DOHH2 (cell line): ENCODE results near the gene B3GALNT2.
"Not testable (repeated sequence)": the region's sequence is repeated elsewhere in the genome, so short reads cannot be mapped to it uniquely, and the experiment has no call there.

Source experiments
- H3F3A ChIP-seq: fragments of 200-600 bp; sonication (generic), shearing (Covaris generic); 2 replicates; pipeline ENCODE4 v1.6.0; 2016; ENCODE audit warnings: antibody characterized with exemption, mild to moderate bottlenecking; ENCODE audit not compliant: control insufficient read depth, insufficient read depth
- H3K27ac ChIP-seq: fragments of 200-600 bp; sonication (generic); 2 replicates; pipeline ENCODE4 v1.5.1; 2014; ENCODE audit warnings: low read depth, mild to moderate bottlenecking, low read length, moderate library complexity
- H3K27me3 ChIP-seq: fragments of 200-600 bp; sonication (generic); 2 replicates; pipeline ENCODE4 v1.6.1; 2014; ENCODE audit warnings: mild to moderate bottlenecking, low read length, mixed read lengths; ENCODE audit not compliant: control insufficient read depth
- H3K36me3 ChIP-seq: fragments of 200-600 bp; sonication (generic); 2 replicates; pipeline ENCODE4 v1.6.1; 2014; ENCODE audit warnings: mild to moderate bottlenecking, low read length, moderate library complexity, mixed read lengths; ENCODE audit not compliant: control insufficient read depth
- H3K4me1 ChIP-seq: fragments of 200-600 bp; sonication (generic); 2 replicates; pipeline ENCODE4 v1.6.1; 2014; ENCODE audit warnings: mild to moderate bottlenecking, low read length, mixed read lengths; ENCODE audit not compliant: control insufficient read depth
- H3K4me2 ChIP-seq: fragments of 200-600 bp; sonication (generic); 2 replicates; pipeline ENCODE4 v1.6.0; 2014; ENCODE audit warnings: mild to moderate bottlenecking, low read length, moderate library complexity
- H3K4me3 ChIP-seq: fragments of 200-600 bp; sonication (generic); 2 replicates; pipeline ENCODE4 v1.5.1; 2014; ENCODE audit warnings: mild to moderate bottlenecking, low read length, mixed read lengths
- H3K79me2 ChIP-seq: fragments of 200-600 bp; sonication (generic); 2 replicates; pipeline ENCODE4 v1.6.1; 2014; ENCODE audit warnings: mild to moderate bottlenecking, low read length, mixed read lengths; ENCODE audit not compliant: control insufficient read depth
- H3K9me2 ChIP-seq: fragments of 200-600 bp; sonication (generic); replicated peaks from 2 replicates; pipeline ENCODE4 v1.6.1; 2014; ENCODE audit warnings: mild to moderate bottlenecking, low read length, mixed read lengths; ENCODE audit not compliant: control insufficient read depth
- H3K9me3 ChIP-seq: fragments of 200-600 bp; sonication (generic); 2 replicates; pipeline ENCODE4 v1.6.1; 2014; ENCODE audit warnings: antibody characterized with exemption, low read length, mixed read lengths; ENCODE audit not compliant: control insufficient read depth, insufficient read depth
- H4K20me1 ChIP-seq: fragments of 200-600 bp; sonication (generic); 2 replicates; pipeline ENCODE4 v1.6.0; 2014; ENCODE audit warnings: low read depth, mild to moderate bottlenecking, antibody characterized with exemption, low read length, moderate library complexity; ENCODE audit not compliant: control insufficient read depth, insufficient read depth
- CTCF ChIP-seq: fragments of 200-600 bp; sonication (generic); IDR thresholded peaks from one replicate; pipeline ENCODE4 v1.5.1; 2014; ENCODE audit warnings: antibody characterized with exemption, mild to moderate bottlenecking, low read depth, low read length; ENCODE audit not compliant: poor library complexity, severe bottlenecking
- EZH2phosphoT487 ChIP-seq: fragments of 200-600 bp; sonication (generic); IDR thresholded peaks from 2 replicates; pipeline ENCODE4 v1.6.1; 2017; ENCODE audit warnings: borderline replicate concordance, mild to moderate bottlenecking, antibody characterized with exemption, low read length, moderate library complexity, mixed read lengths

Gene B3GALNT2

DNA sequence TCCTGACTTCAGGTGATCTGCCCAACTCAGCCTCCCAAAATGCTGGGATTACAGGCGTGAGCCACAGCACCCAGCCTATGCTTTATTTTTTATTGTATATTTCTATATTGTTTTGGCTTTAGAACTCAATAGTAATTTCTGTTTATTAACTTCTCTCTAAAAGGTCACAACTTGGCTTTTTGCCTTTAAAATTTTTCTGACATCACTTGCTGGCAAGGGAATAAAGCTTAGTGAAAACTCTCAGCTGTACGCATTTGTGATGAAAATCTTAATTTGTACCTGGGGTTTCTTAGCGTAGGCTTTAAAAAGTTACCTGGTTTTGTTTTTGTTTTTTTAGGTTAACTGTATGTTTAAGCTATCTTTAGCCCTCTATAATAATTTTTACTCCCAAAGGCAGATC is 36.2 kb downstream of the B3GALNT2 start:
- Histone ChIP-seq H3K4me1 (no peaks in the 10 kb centered on the region), H3K9me3 (no peaks in the 10 kb centered on the region), H3K79me2 (no peaks in the 10 kb centered on the region), H3K4me3 (no peak overlapping the region), H3K27me3 (no peaks in the 10 kb centered on the region), H3K9me2 (no peaks in the 10 kb centered on the region), H3K4me2 (no peak overlapping the region), H3K27ac (no peak overlapping the region), H3F3A (no peaks in the 10 kb centered on the region), H3K36me3 (0 out of 2 replicates have a peak, but pooled peaks cover 2% of the 10 kb centered on the region), H4K20me1 (no peaks in the 10 kb centered on the region)
- TF ChIP-seq EZH2phosphoT487 (no peak), CTCF (no peak)

GRCh38 chr1:235465066-235465465 is 39.2 kb downstream of the B3GALNT2 start:
- 0 out of 2 replicates have a peak, but pooled peaks cover 2% of the 10 kb centered on the region for H3K36me3 ChIP-seq
- no peaks in the 10 kb centered on the region for H3K79me2 ChIP-seq
- H3K27me3 ChIP-seq, result no peaks in the 10 kb centered on the region
- no peak overlapping the region for H3K4me3 ChIP-seq
- no peaks in the 10 kb centered on the region for H3K9me3 ChIP-seq
- TF ChIP-seq EZH2phosphoT487 (no peak), CTCF (no peak)
- H4K20me1 ChIP-seq, result no peaks in the 10 kb centered on the region
- H3K4me2 ChIP-seq, result no peak overlapping the region
- H3F3A ChIP-seq, result no peaks in the 10 kb centered on the region
- no peaks in the 10 kb centered on the region for H3K4me1 ChIP-seq
- H3K27ac ChIP-seq, result no peak overlapping the region
- H3K9me2 ChIP-seq, result no peaks in the 10 kb centered on the region

- not testable (repeated sequence) for H3K4me2 ChIP-seq, H3K9me3 ChIP-seq, H3K27ac ChIP-seq, H3F3A ChIP-seq, H3K27me3 ChIP-seq, H3K79me2 ChIP-seq, H3K4me3 ChIP-seq, H4K20me1 ChIP-seq, H3K36me3 ChIP-seq, H3K9me2 ChIP-seq, H3K4me1 ChIP-seq
These were observed 41.4 kb downstream of the B3GALNT2 start for GRCh38 chr1:235462832-235463231.

DNA sequence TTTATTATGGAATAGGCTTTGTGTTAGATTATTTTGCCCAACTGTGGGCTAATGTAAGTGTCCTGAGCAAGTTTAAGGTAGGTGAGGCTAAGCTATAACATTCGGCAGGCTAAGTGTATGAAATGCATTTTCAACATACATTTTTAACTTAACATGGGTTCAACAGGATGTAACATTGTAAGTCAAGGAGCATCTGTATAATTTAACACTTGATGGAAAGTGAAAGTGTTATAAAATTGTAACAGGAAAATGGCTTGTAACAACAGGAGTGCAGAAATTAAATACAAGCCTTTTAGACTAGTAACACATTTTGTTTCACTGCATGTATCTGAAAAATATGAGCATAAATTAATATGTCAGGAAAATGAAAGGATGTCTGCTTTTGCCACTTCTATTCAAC is 42.3 kb downstream of the B3GALNT2 start:
- H3K4me2 ChIP-seq, result no peak overlapping the region
- no peaks in the 10 kb centered on the region for H3K9me2 ChIP-seq
- H3K27ac ChIP-seq, result no peak overlapping the region
- H3K9me3 ChIP-seq, result no peaks in the 10 kb centered on the region
- H3K4me1 ChIP-seq, result no peaks in the 10 kb centered on the region
- H3F3A ChIP-seq, result no peaks in the 10 kb centered on the region
- no peaks in the 10 kb centered on the region for H3K27me3 ChIP-seq
- H3K79me2 ChIP-seq, result no peaks in the 10 kb centered on the region
- no peaks in the 10 kb centered on the region for H3K36me3 ChIP-seq
- H3K4me3 ChIP-seq, result no peak overlapping the region
- TF ChIP-seq CTCF (no peak), EZH2phosphoT487 (no peak)
- no peaks in the 10 kb centered on the region for H4K20me1 ChIP-seq
